PFSK-1 (cell line): ENCODE results near the gene PTPN7.

ENCODE experiments used
- FOXP2 ChIP-seq: optimal IDR thresholded peaks from 2 replicates; pipeline ENCODE3; 2011; ENCODE audit warnings: borderline replicate concordance, control low read depth, inconsistent platforms; ENCODE audit not compliant: insufficient read depth; ENCODE audit errors: extremely low read length, extremely low read depth
- POLR2AphosphoS5 ChIP-seq: IDR thresholded peaks from 2 replicates; pipeline ENCODE4 v1.6.1; 2012; ENCODE audit warnings: low read depth, mild to moderate bottlenecking, control low read depth, low read length, moderate library complexity
- SIN3A ChIP-seq: IDR thresholded peaks from 2 replicates; pipeline ENCODE4 v1.6.1; 2012; ENCODE audit warnings: mild to moderate bottlenecking, low read length, moderate library complexity, borderline replicate concordance; ENCODE audit not compliant: insufficient read depth
- TAF1 ChIP-seq: IDR thresholded peaks from 2 replicates; pipeline ENCODE4 v1.6.1; 2012; ENCODE audit warnings: low read length, control low read depth, borderline replicate concordance; ENCODE audit not compliant: insufficient read depth
- TF ChIP-seq, protein P1 (sequence below), 2 experiments: IDR thresholded peaks; 2 replicates each; pipeline versions ENCODE4 v1.6.1 to v1.8.0; 2011 to 2012; ENCODE audit warnings: low read depth in 2 of 2, low read length in 2 of 2, control low read depth in 1 of 2, inconsistent platforms in 1 of 2, mild to moderate bottlenecking in 1 of 2, moderate library complexity in 1 of 2; ENCODE audit not compliant: insufficient read depth in 1 of 2

The PTPN7 gene

DNA sequence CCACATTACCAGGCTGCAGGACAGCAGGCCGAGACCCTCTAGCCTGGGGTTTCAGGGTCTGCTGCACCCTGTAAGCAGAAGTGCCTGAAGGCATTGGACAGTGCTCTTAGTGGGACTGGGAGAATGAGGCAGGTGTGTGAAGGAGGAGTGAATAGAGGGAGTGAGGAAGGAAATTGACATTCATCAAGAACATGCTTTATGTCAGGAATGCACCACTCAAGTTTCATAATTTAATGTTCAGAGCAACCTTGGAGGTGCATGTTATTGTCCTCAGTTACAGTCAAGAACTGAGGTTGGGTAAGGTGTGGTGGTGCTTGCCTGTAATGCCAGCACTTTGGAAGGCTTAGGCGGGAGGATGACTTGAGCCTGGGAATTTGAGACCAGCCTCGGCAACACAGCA is 49.4 kb downstream of the PTPN7 start:
- TF ChIP-seq SIN3A (no peak), FOXP2 (no peak), POLR2AphosphoS5 (no peak), TAF1 (no peak)
- TF ChIP-seq, protein P1, sequence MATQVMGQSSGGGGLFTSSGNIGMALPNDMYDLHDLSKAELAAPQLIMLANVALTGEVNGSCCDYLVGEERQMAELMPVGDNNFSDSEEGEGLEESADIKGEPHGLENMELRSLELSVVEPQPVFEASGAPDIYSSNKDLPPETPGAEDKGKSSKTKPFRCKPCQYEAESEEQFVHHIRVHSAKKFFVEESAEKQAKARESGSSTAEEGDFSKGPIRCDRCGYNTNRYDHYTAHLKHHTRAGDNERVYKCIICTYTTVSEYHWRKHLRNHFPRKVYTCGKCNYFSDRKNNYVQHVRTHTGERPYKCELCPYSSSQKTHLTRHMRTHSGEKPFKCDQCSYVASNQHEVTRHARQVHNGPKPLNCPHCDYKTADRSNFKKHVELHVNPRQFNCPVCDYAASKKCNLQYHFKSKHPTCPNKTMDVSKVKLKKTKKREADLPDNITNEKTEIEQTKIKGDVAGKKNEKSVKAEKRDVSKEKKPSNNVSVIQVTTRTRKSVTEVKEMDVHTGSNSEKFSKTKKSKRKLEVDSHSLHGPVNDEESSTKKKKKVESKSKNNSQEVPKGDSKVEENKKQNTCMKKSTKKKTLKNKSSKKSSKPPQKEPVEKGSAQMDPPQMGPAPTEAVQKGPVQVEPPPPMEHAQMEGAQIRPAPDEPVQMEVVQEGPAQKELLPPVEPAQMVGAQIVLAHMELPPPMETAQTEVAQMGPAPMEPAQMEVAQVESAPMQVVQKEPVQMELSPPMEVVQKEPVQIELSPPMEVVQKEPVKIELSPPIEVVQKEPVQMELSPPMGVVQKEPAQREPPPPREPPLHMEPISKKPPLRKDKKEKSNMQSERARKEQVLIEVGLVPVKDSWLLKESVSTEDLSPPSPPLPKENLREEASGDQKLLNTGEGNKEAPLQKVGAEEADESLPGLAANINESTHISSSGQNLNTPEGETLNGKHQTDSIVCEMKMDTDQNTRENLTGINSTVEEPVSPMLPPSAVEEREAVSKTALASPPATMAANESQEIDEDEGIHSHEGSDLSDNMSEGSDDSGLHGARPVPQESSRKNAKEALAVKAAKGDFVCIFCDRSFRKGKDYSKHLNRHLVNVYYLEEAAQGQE (IDR thresholded peaks at IDR 0.05; ENCODE audit: insufficient read depth in 1 of 2, low read depth in 2 of 2, low read length in 2 of 2): no peak

DNA sequence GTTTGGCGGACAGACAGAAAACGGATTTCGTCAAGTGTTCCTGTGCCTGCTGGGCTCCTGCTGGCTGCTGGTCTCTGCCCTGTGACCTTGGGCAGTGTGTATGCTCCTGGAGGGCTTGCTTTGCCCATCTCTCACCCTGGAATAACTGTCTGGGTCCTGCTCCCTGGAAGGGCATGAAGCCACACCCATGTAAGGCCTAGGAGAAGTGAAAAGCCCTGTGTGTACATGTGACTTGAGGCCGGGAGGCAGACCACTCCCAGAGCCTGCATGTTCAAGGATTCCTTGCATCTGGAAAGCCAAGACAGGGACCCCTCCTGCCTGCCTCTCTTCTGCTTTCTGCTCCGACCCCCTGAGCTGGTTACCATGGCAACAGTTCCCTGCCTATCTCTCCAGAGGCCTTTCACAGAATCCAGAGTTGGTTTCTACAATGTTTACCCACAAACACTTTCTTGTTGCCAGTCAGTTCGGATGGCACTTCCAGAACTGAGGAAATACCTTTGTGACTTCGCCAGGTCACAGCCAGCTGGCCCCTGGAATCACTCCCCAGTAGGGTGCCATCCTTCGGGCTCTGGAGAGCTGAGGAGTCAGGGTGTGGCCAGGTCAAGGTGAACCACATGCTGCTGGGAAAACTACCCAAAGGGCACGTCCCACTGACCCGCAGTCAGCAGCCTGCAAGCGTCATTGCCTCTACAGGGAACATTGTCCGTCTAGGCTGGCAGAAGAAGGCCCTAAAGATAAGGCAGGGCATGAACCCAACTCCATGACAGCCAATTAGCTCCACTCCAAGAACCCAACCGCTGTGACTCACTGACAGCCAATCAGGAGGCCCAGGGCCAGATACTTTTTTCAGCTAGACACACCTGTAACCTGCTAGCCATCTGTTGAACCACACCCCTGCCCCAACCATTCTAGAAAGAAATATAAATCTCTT is 52.3 kb downstream of the PTPN7 start:
- TF ChIP-seq FOXP2 (no peak), TAF1 (no peak), POLR2AphosphoS5 (no peak), SIN3A (no peak)
- TF ChIP-seq, protein P1 (IDR thresholded peaks at IDR 0.05; ENCODE audit: insufficient read depth in 1 of 2, low read depth in 2 of 2, low read length in 2 of 2): no peak

DNA sequence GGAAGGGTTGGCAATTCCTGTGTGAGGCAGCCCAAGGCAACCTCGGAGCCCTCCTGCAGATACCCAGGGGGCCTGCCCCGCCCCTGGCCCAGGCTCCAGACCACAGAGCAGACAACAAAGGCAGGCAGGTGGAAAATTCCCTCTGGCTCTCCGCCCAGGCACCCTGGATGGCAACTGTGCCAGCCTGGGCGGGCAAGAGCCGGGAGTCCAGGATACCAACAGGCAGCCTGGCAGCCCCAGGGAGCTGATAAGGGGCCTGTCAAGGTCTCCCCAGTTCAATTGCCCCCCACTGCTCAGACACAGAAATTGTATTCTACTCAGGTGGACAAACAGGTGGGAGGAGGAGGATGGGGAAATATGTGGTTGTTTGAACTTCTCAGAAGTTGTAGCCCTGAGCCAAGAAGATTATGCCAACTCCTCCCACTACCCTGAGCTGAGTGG is 53.1 kb downstream of the PTPN7 start:
- TF ChIP-seq, protein P1 (IDR thresholded peaks at IDR 0.05; ENCODE audit: insufficient read depth in 1 of 2, low read depth in 2 of 2, low read length in 2 of 2): no peak
- no peak for TF ChIP-seq FOXP2
- TF ChIP-seq POLR2AphosphoS5: no peak
- no peak for TF ChIP-seq SIN3A
- no peak for TF ChIP-seq TAF1

DNA sequence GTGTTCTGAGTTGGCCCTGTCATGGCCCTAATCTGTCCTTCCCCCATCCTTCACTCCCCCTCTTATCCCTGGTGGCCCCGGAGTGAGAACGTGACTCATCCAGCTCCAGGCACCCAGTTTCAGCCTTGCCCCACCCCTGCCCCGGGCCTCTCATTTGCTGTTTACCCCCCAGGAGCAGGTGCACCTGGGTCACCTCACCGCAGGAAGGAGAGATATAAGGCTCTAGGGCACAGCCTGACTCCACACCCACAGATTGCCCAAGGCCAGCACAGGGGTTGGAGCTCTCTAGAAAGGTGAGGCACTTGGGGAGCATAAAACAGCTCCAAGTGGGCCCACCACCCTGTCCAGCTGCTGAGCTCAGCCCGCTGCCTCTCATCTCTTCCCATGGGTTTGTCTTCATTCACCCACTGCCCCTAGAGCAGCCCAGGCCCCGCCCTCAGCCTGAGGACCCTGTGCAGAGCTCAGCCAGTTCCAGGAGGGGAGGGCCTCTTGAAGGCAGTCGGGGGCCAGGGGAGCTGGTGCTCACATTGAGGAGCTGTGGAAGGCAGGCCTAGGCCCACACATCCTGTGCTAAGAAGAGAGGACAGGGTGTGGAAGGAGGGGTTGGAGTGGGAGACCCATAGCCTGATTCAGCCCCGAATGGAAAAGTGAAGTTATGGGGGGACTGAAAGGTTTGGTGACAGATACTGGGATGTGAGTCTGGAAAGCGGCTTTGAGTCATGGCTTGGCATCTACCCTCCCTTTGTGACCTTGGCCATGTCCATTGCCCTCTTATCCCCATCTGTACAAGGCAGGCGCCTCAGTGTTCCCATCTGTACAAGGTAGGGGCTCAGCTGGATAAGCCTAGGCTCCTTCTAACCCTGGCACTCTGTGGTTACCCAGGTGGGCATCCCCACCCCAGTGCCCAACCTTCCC is 53.8 kb downstream of the PTPN7 start:
- TF ChIP-seq SIN3A (no peak), FOXP2 (no peak), POLR2AphosphoS5 (no peak), TAF1 (no peak)
- TF ChIP-seq, protein P1 (IDR thresholded peaks at IDR 0.05; ENCODE audit: insufficient read depth in 1 of 2, low read depth in 2 of 2, low read length in 2 of 2): no peak
